T1000 (cell line): ENCODE results near the gene FGF3.
"Not testable (repeated sequence)": the region's sequence is repeated elsewhere in the genome, so short reads cannot be mapped to it uniquely, and the experiment has no call there.

Experiments used
- DNase-seq: peaks from one replicate; lab custom pipeline; 2025; ENCODE audit warnings: mixed read lengths; lab: John Stamatoyannopoulos, UW

Gene FGF3

GRCh38 chr11:69765498-69765995 is 53.7 kb downstream of the FGF3 start:
- no peak for DNase-seq

- DNase-seq, result not testable (repeated sequence)
Measured at GRCh38 chr11:69764918-69765317, 54.3 kb downstream of the FGF3 start.

GRCh38 chr11:69760319-69760718 is 58.9 kb downstream of the FGF3 start:
- no peak for DNase-seq
